Fibroblast of skin of abdomen (primary cell): ENCODE measurements around the gene APLF.
"Not testable (repeated sequence)": the region's sequence is repeated elsewhere in the genome, so short reads cannot be mapped to it uniquely, and the experiment has no call there.

Experiments
- DNase-seq: peaks from one replicate; pipeline ENCODE4 v3.0.0-alpha.2; 2013

The APLF gene

DNA sequence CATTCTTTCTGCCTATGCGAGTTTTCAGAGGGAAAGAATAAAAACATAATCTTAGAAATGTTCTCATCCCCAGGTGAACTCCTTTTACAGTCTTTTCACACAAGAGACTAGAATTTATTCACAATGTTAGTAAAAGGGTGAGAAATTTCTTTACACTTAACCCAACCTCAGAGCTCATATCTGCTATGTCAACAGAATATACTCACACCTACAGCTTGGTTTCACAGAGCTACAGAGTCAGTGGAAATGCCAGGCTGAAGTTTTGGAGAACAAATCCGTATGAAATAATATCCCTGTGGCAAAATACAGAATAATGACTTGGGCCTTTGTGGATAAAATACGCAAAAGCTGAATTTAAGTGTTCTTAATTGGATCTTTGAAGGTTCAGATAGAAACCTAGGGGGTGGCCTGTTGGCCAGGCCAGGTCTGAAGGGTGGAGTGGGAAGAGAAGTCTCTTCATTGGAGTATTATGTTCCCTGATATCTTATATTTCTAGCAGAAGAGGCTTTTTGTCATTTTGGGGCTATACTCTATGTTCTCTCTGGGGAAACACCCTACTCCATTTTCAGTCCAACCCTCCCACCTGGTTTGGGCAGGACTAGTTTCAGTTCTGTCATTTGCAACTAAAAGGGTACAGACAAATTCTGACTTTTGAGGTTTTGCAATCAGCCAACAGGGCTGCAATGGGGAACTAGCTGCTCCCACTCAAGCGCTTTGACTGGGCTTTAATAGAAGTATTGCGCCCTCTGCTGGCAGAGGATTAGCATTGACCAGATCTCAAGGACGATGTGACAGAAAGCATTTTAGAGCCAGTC lies 26.0 kb upstream of the APLF start:
- DNase-seq: peak; percentile 85

GRCh38 chr2:68441994-68442322 lies 25.4 kb upstream of the APLF start:
- no peak for DNase-seq

DNA sequence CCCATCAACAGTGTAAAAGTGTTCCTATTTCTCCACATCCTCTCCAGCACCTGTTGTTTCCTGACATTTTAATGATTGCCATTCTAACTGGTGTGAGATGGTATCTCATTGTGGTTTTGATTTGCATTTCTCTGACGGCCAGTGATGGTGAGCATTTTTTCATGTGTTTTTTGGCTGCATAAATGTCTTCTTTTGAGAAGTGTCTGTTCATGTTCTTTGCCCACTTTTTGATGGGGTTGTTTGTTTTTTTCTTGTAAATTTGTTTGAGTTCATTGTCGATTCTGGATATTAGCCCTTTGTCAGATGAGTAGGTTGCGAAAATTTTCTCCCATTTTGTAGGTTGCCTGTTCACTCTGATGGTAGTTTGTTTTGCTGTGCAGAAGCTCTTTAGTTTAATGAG lies 21.0 kb upstream of the APLF start:
- not testable (repeated sequence) for DNase-seq

- no peak for DNase-seq
Measured at GRCh38 chr2:68447118-68447517, 20.3 kb upstream of the APLF start.

DNA sequence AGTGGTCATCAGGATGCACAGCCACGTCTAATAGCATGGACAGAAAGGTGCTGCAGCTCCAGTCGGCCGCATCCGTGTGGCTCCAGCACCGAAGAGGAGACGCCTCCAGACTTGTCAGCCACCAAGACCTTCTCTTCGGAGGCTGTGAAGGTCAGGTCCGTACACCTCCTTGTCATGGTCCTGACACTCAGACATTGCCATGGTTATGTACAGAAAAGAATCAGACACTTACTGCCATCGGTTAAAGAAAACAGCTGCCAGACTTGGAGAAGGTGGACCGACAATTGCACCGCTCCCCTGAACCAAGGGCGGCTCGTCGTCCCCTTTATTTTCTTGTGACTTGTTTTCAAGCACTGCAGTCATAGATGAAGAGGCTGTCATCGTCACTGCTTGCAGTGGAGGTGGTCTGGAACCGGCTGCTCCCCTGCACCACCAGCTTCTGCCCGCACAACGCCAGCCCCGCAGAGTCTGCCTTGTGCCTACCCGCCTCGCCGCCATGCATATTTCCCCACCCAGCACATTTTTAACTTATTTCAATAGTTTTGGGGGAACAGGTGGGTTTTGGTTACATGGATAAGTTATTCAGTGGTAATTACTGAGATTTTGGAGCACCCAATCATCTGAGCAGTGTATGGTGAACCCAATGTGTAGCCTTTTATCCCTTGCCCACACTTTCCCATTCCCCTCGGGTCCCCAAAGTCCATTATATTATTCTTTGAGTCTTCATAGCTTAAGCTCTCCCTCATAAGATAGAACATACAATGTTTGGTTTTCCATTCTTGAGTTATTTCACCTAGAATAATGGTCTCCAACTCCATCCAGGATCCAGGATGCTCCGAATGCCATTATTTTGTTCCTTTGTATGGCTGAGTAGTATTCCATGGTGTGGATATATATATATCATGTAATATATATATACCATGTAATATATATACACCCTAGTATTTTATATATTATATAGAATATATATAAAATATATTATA lies 18.4 kb upstream of the APLF start:
- DNase-seq: no peak

DNA sequence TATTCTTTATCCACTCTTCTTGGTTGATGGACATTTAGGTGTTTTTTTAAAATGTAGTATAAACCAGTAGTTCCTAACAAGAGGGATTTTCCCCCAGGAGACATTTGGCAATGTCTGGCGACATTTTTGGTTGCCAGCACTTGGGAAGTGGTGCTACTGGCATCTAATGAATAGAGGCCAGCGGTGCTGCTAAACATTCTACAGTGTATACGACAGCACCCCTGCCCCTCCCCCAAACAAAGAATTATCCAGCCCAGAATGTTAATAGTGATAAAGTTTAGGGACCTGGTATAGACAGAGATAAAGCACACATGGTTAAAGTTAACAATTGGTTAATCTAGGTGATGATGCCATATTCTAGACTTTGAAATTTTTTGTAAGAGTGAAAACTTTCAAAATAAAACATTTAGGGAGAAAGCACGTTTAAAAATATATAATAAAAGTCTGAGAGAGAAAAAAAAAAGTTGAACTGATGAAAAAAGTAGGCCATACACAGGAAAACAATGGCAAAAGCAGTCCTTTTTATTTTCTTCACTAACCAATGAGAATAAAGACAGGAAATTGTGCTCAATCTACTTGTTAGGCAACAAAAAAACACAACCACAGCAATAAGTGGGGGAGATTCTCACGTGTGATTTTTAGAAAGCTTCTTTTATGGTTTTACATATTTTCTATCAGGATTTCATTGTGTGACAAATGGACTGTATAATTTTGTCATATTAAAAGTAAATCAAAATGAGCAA lies 15.1 kb upstream of the APLF start:
- no peak for DNase-seq

GRCh38 chr2:68453761-68454360 lies 13.5 kb upstream of the APLF start:
- DNase-seq: no peak

DNA sequence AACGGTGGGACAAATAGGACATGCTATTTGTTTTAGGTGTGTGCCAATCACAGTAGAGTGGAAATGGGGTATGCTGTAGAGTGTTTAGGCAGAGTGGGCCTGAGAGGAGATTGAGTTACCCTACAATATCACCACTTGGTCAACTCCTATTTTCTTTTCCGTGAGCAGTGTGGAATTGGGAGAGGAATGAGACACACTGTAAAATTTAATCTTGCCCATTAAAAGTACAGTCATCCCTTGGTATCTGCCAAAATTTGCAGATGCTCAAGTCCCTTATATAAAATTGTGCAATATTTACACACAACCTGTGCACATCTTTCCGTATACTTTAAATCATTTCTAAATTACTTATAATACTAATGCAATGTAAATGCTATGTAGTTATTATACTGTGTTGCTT lies 12.7 kb upstream of the APLF start:
- DNase-seq: no peak

GRCh38 chr2:68456198-68456597 lies 11.2 kb upstream of the APLF start:
- no peak for DNase-seq

- DNase-seq: peak; percentile 57
Measured at GRCh38 chr2:68458981-68459380, 8.4 kb upstream of the APLF start.

DNA sequence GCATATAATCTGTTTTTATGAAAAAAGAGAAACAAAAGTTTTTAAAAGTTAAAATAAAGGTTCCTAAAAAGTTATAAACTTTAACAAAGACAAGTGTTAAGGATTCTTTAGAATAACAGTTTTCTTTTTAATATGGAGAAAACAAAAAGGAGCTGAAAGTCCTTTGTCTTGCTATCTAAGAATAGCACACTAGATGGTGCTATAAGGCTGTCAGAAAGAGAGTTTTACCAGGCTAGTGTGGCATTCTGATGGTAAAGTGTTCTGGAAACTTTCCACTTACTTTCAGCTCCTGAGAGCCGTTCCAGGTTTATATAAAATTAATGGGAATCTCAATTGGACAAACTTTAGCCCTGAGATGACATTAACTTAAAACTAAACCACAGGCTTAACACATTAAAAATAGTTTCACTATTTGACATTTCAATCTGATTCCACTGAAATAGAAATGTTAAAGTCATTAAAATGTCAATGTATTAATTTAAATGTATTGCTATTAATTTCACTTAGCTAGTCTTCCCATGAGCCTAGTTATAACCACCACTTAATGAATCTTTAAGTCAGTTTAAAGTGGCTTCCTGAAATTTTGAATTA lies 4.0 kb upstream of the APLF start:
- peak; percentile 60 for DNase-seq

- no peak for DNase-seq
Measured at GRCh38 chr2:68464651-68465050, 2.7 kb upstream of the APLF start.

- DNase-seq: peak; percentile 50
Measured at GRCh38 chr2:68465081-68465916, 2.1 kb upstream of the APLF start.

- DNase-seq: peak; percentile 61
Measured at GRCh38 chr2:68466361-68466777, 1.0 kb upstream of the APLF start.

- peak; percentile 12 for DNase-seq
Measured at GRCh38 chr2:68466778-68467076, 658 bp upstream of the APLF start.

DNA sequence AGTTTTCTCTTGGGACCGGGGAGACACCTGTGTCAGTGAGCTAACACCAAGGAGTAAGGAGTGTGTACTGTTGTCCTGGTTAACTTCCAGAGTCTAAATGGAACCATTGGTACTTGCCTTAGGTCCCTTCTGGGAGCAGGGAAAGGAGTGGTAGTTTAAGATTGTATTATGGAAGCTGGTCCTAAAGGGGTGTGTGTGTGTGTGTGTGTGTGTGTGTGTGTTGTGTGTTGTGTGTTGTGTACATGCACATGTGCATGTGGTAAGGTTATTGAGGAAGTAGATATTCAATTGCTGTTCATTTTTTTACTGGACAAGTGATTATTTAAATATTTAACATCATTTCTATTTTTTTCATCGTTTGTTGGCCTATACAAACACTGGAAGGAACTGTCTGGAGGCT lies 1.4 kb downstream of the APLF start:
- no peak for DNase-seq

- DNase-seq: no peak
Measured at GRCh38 chr2:68469935-68470334, 2.5 kb downstream of the APLF start.

DNA sequence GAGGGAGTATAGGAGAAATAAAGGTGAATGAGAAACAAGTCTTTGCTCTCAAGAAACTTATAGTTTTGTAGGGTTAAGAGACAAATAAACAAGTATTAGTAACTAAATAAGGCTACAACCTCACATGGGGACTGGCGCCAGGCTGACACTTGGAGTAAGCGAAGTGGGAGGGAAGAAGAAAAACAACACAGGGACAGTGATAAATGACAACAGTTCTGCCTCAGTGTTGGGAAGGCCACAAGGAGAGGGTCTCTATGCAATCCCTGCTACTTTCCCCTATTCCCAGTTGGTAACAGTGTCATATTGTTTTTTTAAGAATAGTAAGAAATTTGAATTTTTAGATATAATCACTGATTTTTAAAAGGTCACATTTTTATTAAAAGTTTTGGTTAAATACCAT lies 4.0 kb downstream of the APLF start:
- no peak for DNase-seq

- DNase-seq: no peak
Measured at GRCh38 chr2:68472796-68473414, 5.5 kb downstream of the APLF start.

DNA sequence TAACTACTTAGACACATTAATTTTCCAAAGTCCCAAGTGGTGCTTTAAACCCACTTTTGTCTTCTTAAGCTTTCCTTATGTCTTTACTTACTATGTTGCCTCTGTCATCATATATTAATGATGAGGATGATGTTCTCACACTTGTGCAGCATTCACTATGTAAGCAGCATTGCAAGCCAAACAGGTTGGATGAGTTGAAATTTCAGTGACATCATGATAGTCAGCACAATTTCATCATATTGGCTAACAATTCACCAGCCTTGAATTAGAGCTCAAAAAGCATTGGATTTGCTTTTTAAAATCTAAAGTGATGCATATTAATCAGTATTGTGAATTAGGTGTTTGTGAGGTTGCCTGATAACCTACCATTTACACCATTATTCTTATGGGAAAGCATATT lies 7.7 kb downstream of the APLF start:
- DNase-seq: no peak

- DNase-seq: no peak
Measured at GRCh38 chr2:68475576-68475975, 8.2 kb downstream of the APLF start.
